OCI-LY7 (cell line): ENCODE results near the gene BANF2. TPM values are rescaled to one million over a fixed set of nuclear protein-coding genes. Genes with fewer than 3 reads are reported as not detected.

Experiments
- BruUV-seq: library from RNA; stranded (reverse); fragments of 400-500 nt; replicated peaks from 2 replicates; lab custom pipeline; 2021; lab: Mats Ljungman, UMichigan
- CTCF ChIA-PET: fragments of 300-600 bp; sonication (Branson Sonifier 250); formaldehyde crosslinking; loops from one replicate; lab custom pipeline; 2022; ENCODE audit warnings: antibody characterized with exemption; ENCODE audit not compliant: unreplicated experiment; lab: Charles Lee
- POLR2A ChIA-PET: fragments of 300-600 bp; sonication (Branson Sonifier 250); formaldehyde crosslinking; loops from one replicate; lab custom pipeline; 2022; ENCODE audit warnings: antibody characterized with exemption; lab: Charles Lee
- DNase-seq: peaks from one replicate; pipeline ENCODE4 v3.0.0-alpha.2; 2015; ENCODE audit warnings: low spot score
- H2AFZ ChIP-seq: fragments of 200-600 bp; sonication (generic), shearing (Covaris generic); 2 replicates; pipeline ENCODE4 v1.6.1; 2014; ENCODE audit warnings: mild to moderate bottlenecking, antibody characterized with exemption, low read length, moderate library complexity
- H3K27ac ChIP-seq: fragments of 200-600 bp; sonication (generic); 2 replicates; pipeline ENCODE4 v1.5.1; 2014; ENCODE audit warnings: mixed run types, low read depth, mild to moderate bottlenecking, moderate library complexity, low read length, inconsistent platforms; ENCODE audit not compliant: poor library complexity, severe bottlenecking
- H3K36me3 ChIP-seq: fragments of 200-600 bp; sonication (generic); 2 replicates; pipeline ENCODE4 v1.6.1; 2014; ENCODE audit warnings: mild to moderate bottlenecking, antibody characterized with exemption, low read length, moderate library complexity, mixed read lengths; ENCODE audit not compliant: insufficient read depth
- H3K4me1 ChIP-seq: fragments of 200-600 bp; sonication (generic); 2 replicates; pipeline ENCODE4 v1.5.1; 2014; ENCODE audit warnings: mild to moderate bottlenecking, low read length; ENCODE audit not compliant: insufficient read depth, poor library complexity, severe bottlenecking
- H3K4me2 ChIP-seq: fragments of 200-600 bp; sonication (generic); 2 replicates; pipeline ENCODE4 v1.6.1; 2014; ENCODE audit warnings: mild to moderate bottlenecking, low read length
- H3K4me3 ChIP-seq: fragments of 200-600 bp; sonication (generic); 2 replicates; pipeline ENCODE4 v1.5.1; 2014; ENCODE audit warnings: mild to moderate bottlenecking, low read depth, low read length; ENCODE audit not compliant: poor library complexity, severe bottlenecking
- H3K79me2 ChIP-seq: fragments of 200-600 bp; sonication (generic); 2 replicates; pipeline ENCODE4 v1.6.1; 2016; ENCODE audit warnings: low read depth, mild to moderate bottlenecking, low read length, moderate library complexity, mixed read lengths; ENCODE audit not compliant: insufficient read depth
- H3K9me2 ChIP-seq: fragments of 200-600 bp; sonication (generic); 2 replicates; pipeline ENCODE4 v1.6.1; 2016; ENCODE audit warnings: mild to moderate bottlenecking, low read length, mixed read lengths; ENCODE audit not compliant: insufficient read depth
- H3K9me3 ChIP-seq: fragments of 200-600 bp; sonication (generic); 2 replicates; pipeline ENCODE4 v1.6.1; 2014; ENCODE audit warnings: mild to moderate bottlenecking, mixed run types, low read length, mixed read lengths
- H4K20me1 ChIP-seq: fragments of 200-600 bp; sonication (generic); 2 replicates; pipeline ENCODE4 v1.6.1; 2014; ENCODE audit warnings: mild to moderate bottlenecking, antibody characterized with exemption, low read length, moderate library complexity, mixed read lengths; ENCODE audit not compliant: insufficient read depth
- EZH2phosphoT487 ChIP-seq: fragments of 200-600 bp; sonication (generic); IDR thresholded peaks from 2 replicates; pipeline ENCODE4 v1.6.1; 2018; ENCODE audit warnings: low read depth, borderline replicate concordance, mild to moderate bottlenecking, mixed run types, antibody characterized with exemption, low read length, moderate library complexity, mixed read lengths
- intact Hi-C: fragments of 100-400 bp; cut with micrococcal nuclease; formaldehyde crosslinking; loops from one replicate; pipeline ENCODE4 v1.10.0; 2022; ENCODE audit not compliant: unreplicated experiment
- total RNA-seq, 2 experiments: library from RNA; depleted of rRNA in 1 of 2; stranded (reverse); fragments of >200 nt in 1 of 2; shearing (Covaris generic) in 1 of 2; gene quantifications; 2 replicates each; pipeline ENCODE4 v1.2.3, GENCODE V29; 2014 to 2022
- TF ChIP-seq, protein P1 (sequence below): fragments of 200-600 bp; sonication (generic); conservative IDR thresholded peaks from 2 replicates; pipeline ENCODE4 v1.5.1; 2014; ENCODE audit warnings: mild to moderate bottlenecking, antibody characterized with exemption, low read length, moderate library complexity, mixed read lengths

BANF2 gene
- total RNA-seq, 2 experiments from 2014 or later: not detected

DNA sequence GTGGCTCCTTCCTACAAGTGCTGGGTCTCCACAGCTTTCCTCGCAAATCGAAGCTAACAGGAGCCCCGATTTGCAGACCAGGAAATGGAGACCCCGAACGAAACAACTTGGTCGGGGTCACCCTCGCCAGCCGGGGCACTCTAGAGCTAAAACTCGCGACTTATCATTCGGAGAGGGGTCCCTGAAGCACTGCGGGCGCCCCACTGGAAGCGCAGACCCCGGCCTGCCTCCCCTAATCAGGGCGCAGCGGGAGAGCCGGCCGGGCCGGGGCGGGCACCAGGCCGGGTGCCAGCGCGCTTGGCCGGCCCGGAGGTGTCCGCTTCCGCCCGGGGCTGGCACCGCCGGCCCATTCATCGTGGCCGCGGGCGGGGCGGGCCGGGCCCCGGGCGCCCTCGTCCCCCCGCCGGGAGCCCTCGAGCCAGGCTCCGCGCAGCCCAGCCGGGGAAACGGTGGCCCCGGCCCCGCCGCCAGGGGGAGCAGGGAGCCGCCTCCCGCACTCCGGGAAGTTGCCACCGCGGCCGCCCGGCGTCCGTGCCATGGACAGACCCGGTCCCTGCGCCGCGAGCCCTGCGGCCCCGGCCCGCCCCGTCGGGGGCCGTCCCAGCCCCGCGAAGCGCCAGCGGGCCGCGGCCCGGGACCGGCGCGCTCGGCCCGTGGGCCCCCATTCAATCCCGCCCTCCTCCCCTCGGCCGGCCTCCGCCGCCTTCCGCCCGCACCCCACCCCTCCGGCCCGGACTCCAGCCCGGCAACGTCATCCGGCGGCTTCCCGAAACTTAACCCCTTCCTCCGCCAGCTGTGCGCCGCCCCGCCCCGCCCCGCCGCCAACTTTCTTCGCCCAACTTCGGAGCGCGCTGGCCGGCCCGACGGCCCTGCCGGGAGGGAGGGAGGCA is 18.7 kb upstream of the BANF2 start:
- peak; percentile 81 for DNase-seq
- H3K9me3 ChIP-seq: no peaks in the 10 kb centered on the region
- H4K20me1 ChIP-seq: peaks cover 8% of the 10 kb centered on the region
- intact Hi-C loops: loop anchor here (1.0 kb wide), 1 partner anchor 315 kb away; no protein-coding TSS in a partner anchor
- ChIA-PET POLR2A (interaction anchor here (0.6 to 1.7 kb wide), 2 partner anchors 13 to 167 kb away, joined by 4 to 5 read pairs; no protein-coding TSS in a partner anchor), CTCF (interaction anchor here (0.7 kb wide), 2 partner anchors 218 to 299 kb away, joined by 6 to 17 read pairs; no protein-coding TSS in a partner anchor)
- H3K4me2 ChIP-seq: peak overlapping the region; percentile 75
- H3K4me3 ChIP-seq: peak overlapping the region; percentile 74
- no peak overlapping the region for H2AFZ ChIP-seq
- BruUV-seq: no TSS peak
- H3K79me2 ChIP-seq: no peaks in the 10 kb centered on the region
- H3K4me1 ChIP-seq: peaks cover 15% of the 10 kb centered on the region
- H3K36me3 ChIP-seq: peaks cover 5% of the 10 kb centered on the region
- TF ChIP-seq, protein P1, sequence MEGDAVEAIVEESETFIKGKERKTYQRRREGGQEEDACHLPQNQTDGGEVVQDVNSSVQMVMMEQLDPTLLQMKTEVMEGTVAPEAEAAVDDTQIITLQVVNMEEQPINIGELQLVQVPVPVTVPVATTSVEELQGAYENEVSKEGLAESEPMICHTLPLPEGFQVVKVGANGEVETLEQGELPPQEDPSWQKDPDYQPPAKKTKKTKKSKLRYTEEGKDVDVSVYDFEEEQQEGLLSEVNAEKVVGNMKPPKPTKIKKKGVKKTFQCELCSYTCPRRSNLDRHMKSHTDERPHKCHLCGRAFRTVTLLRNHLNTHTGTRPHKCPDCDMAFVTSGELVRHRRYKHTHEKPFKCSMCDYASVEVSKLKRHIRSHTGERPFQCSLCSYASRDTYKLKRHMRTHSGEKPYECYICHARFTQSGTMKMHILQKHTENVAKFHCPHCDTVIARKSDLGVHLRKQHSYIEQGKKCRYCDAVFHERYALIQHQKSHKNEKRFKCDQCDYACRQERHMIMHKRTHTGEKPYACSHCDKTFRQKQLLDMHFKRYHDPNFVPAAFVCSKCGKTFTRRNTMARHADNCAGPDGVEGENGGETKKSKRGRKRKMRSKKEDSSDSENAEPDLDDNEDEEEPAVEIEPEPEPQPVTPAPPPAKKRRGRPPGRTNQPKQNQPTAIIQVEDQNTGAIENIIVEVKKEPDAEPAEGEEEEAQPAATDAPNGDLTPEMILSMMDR: no peak; the same call in 1 of the 2 replicates
- TF ChIP-seq EZH2phosphoT487: no peak
- H3K27ac ChIP-seq: no peak overlapping the region
- H3K9me2 ChIP-seq: no peaks in the 10 kb centered on the region

DNA sequence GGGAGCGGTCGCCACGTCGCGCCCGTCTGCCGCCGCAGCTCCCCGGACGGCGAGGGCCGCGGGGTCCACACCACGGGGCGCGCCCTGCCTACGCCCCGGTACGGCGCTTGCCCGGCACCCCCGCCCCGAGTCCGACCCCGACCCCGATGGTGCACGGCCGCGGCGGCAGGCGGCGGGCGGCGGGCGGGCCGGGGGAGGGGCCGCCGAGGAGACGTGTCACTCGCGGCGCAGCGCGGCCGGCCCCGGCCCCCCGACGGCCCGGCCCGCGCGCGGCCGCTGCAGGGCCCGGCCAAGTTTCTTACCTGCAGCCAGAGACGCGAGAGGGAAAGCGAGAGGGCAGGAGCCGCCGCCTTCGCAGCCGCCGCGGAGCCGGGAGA is 18.1 kb upstream of the BANF2 start:
- no TSS peak for BruUV-seq
- CTCF ChIA-PET: interaction anchor here (0.5 to 1.2 kb wide), 7 partner anchors 9 to 299 kb away, joined by 3 to 17 read pairs (median 4); no protein-coding TSS in a partner anchor
- Histone ChIP-seq H3K79me2 (no peaks in the 10 kb centered on the region), H3K9me3 (no peaks in the 10 kb centered on the region), H2AFZ (no peak overlapping the region), H3K4me3 (peak overlapping the region; percentile 74), H4K20me1 (peaks cover 8% of the 10 kb centered on the region), H3K27ac (peak overlapping the region; percentile 50), H3K36me3 (peaks cover 5% of the 10 kb centered on the region), H3K4me2 (peak overlapping the region; percentile 54), H3K9me2 (no peaks in the 10 kb centered on the region), H3K4me1 (peaks cover 15% of the 10 kb centered on the region)
- POLR2A ChIA-PET: interaction anchor here (0.6 to 1.7 kb wide), 5 partner anchors 13 to 223 kb away, joined by 3 to 5 read pairs (median 3); no protein-coding TSS in a partner anchor
- intact Hi-C loops: loop anchor here (1.0 kb wide), 5 partner anchors 167 to 315 kb away; no protein-coding TSS in a partner anchor
- DNase-seq: no peak
- TF ChIP-seq EZH2phosphoT487: no peak
- TF ChIP-seq, protein P1: no peak
